ENCODE data around the gene GRK1.

GRK1 gene

GRCh38 chr13:113650275-113650674 lies 16.7 kb upstream of the GRK1 start:
- DNase-seq (ENCODE audit: low read depth), result no peak

- DNase-seq (ENCODE audit: low read depth), result no peak
Measured at GRCh38 chr13:113650731-113651148, 16.3 kb upstream of the GRK1 start.

- DNase-seq (ENCODE audit: low read depth), result no peak
Measured at GRCh38 chr13:113651511-113652403, 15.3 kb upstream of the GRK1 start.

GRCh38 chr13:113652404-113653263 lies 14.4 kb upstream of the GRK1 start:
- DNase-seq (ENCODE audit: low read depth), result no peak

GRCh38 chr13:113653264-113654174 lies 13.5 kb upstream of the GRK1 start:
- DNase-seq (ENCODE audit: low read depth), result no peak

- no peak for DNase-seq (ENCODE audit: low read depth)
Measured at GRCh38 chr13:113654175-113654560, 12.9 kb upstream of the GRK1 start.

GRCh38 chr13:113654591-113655345 lies 12.3 kb upstream of the GRK1 start:
- no peak for DNase-seq (ENCODE audit: low read depth)

- DNase-seq (ENCODE audit: low read depth), result no peak
Measured at GRCh38 chr13:113655346-113656002, 11.5 kb upstream of the GRK1 start.

- DNase-seq (ENCODE audit: low read depth), result no peak
Measured at GRCh38 chr13:113656003-113656588, 10.9 kb upstream of the GRK1 start.

GRCh38 chr13:113656831-113657671 lies 10.0 kb upstream of the GRK1 start:
- no peak for DNase-seq (ENCODE audit: low read depth)

- no peak for DNase-seq (ENCODE audit: low read depth)
Measured at GRCh38 chr13:113657851-113658741, 8.9 kb upstream of the GRK1 start, which contains the start of gene ATP4B. Gene ATP4B (minus strand): TSS chr13:113658198. CDS start chr13:113658144, 54 bp downstream.

GRCh38 chr13:113658836-113659235 lies 8.2 kb upstream of the GRK1 start:
- DNase-seq (ENCODE audit: low read depth), result no peak

GRCh38 chr13:113659337-113659736 lies 7.7 kb upstream of the GRK1 start:
- no peak for DNase-seq (ENCODE audit: low read depth)

- DNase-seq (ENCODE audit: low read depth), result no peak
Measured at GRCh38 chr13:113660066-113660465, 7.0 kb upstream of the GRK1 start.

- DNase-seq (ENCODE audit: low read depth), result no peak
Measured at GRCh38 chr13:113661509-113661908, 5.5 kb upstream of the GRK1 start.

- DNase-seq (ENCODE audit: low read depth), result no peak
Measured at GRCh38 chr13:113663934-113664333, 3.1 kb upstream of the GRK1 start.

GRCh38 chr13:113664751-113665596 lies 2.0 kb upstream of the GRK1 start:
- DNase-seq (ENCODE audit: low read depth), result no peak

Measured in stromal cell of bone marrow (primary cell).